Cardiac ventricle fibroblast (primary cell): ENCODE results near the gene TRNT1. TPM values are rescaled to one million over a fixed set of nuclear protein-coding genes. Genes with fewer than 3 reads are reported as not detected.

Experiments
- total RNA-seq: library from RNA; depleted of rRNA; stranded (reverse); fragments of >200 nt; gene quantifications from 2 replicates; pipeline ENCODE4 v1.2.3, GENCODE V29; 2015

TRNT1 gene
- total RNA-seq: 11.4 and 13.9 TPM in 2 replicates

GRCh38 chr3:3126477-3127431 lies at the start of gene TRNT1:
TSS of gene TRNT1 (plus strand) at chr3:3126940. CDS start at chr3:3129041, 2,101 bp downstream.

GRCh38 chr3:3110299-3110630 lies 16.5 kb upstream of the TRNT1 start, which contains the start of gene IL5RA:
TSS of gene IL5RA (minus strand) at chr3:3110374. CDS start at chr3:3104984, 5,390 bp downstream.

GRCh38 chr3:3179407-3180094 lies 52.8 kb downstream of the TRNT1 start, which contains the start of gene CRBN:
TSS of gene CRBN (minus strand) at chr3:3179691. CDS start at chr3:3179687, 4 bp downstream.

Other genes with a start within 250 kb of the TRNT1 start
- not detected in 2 replicates for gene IL5RA, start 16.6 kb upstream of the TRNT1 start, total RNA-seq
- gene CRBN, start 52.8 kb downstream of the TRNT1 start, total RNA-seq: 40.8 and 47.9 TPM in 2 replicates